Right lobe of liver (tissue), 4 donors: ENCODE data around the gene SAMD7.

Experiments
- POLR2A ChIP-seq: fragments of 450-650 bp; IDR thresholded peaks from one replicate; pipeline ENCODE4 v1.6.1; 2017; ENCODE audit warnings: antibody characterized with exemption, mild to moderate bottlenecking
- TF ChIP-seq, protein P1 (sequence below), 4 donors: fragments of 200-600 bp in 3 of 4; fragments of 450-650 bp in 1 of 4; IDR thresholded peaks; one replicate each; pipeline versions ENCODE4 v1.5.1 to v1.8.0; 2016 to 2022; ENCODE audit warnings: antibody characterized with exemption in 4 of 4, mild to moderate bottlenecking in 2 of 4
- donor health status: DM: no; HTN: no; CAD: no.
- donor health status: DM: no; HTN: no; CAD: no.
- donor health status: DM: no; HTN: yes; CAD: no.

DNA sequence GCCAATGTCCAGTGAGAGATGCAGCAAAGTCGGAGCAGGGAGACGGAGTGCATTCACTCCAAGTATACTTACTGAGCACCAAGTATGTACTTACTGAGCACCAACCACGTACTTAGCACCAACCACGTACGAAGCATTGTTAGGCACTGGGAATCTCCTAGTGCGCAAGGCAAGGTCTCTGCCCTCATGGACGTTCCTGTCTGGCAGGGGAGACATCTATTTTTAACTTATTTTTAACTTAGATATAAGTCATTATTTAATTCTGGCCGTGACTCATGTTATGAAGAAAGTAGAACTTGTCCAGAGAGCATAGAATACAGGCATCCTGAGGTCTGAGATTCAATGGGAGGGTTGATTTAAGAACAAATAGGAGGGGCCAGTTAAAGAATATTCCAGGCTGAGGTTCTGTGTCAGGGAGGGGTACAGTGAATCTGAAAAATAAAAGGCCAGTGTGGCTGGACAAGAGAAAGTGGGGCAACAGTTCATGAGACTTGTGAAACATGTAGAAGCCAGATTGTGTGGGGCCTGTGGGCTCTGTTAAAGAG lies 32.3 kb upstream of the SAMD7 start:
- no peak for TF ChIP-seq POLR2A
- TF ChIP-seq, protein P1, sequence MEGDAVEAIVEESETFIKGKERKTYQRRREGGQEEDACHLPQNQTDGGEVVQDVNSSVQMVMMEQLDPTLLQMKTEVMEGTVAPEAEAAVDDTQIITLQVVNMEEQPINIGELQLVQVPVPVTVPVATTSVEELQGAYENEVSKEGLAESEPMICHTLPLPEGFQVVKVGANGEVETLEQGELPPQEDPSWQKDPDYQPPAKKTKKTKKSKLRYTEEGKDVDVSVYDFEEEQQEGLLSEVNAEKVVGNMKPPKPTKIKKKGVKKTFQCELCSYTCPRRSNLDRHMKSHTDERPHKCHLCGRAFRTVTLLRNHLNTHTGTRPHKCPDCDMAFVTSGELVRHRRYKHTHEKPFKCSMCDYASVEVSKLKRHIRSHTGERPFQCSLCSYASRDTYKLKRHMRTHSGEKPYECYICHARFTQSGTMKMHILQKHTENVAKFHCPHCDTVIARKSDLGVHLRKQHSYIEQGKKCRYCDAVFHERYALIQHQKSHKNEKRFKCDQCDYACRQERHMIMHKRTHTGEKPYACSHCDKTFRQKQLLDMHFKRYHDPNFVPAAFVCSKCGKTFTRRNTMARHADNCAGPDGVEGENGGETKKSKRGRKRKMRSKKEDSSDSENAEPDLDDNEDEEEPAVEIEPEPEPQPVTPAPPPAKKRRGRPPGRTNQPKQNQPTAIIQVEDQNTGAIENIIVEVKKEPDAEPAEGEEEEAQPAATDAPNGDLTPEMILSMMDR (IDR thresholded peaks at IDR 0.05) = no peak
